ENCODE measurements around the gene STN1.

STN1 gene

DNA sequence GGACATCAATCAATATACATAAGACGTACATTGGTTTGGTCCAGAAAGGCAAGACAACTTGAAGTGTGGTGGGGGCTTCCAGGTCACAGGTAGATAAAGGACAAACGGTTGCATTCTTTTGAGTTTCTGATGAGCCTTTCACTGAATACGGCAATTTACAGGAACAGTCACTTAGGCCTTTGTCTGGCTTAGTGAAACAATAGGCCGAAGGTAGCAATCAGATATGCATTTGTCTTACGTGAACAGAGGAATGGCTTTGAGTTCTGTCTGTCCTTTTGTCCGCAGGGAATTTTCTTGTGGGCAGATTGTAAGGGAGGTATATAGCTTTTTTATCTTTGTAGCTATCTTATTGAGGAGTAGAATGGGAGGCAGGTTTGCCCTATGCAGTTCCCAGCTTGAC, 10.8 kb upstream of the STN1 start:
- DNase-seq = no peak

- no peak for DNase-seq
These were observed 8.8 kb upstream of the STN1 start for GRCh38 chr10:103926722-103927319.

GRCh38 chr10:103925591-103925990, 7.6 kb upstream of the STN1 start:
- no peak for DNase-seq

DNA sequence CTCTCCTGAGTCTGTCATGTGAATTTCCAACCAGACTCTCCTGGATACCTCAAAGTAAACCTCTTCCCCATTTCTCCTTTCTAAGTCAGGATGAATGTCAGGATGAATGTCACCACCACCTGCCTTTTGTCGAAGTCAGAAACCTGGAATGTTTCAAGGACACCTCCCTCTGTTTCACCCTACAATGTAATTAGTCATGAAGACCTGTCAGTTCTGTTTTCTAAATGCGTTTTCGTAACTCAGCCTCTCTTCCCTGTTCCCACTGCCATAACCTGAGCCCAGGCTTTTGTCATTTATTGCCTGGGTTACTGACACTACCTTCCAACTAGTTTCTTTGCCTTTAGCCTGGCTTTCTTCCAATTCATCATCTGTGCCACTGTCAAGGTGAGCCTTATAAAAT, 5.5 kb upstream of the STN1 start:
- no peak for DNase-seq

GRCh38 chr10:103922659-103923058, 4.7 kb upstream of the STN1 start:
- DNase-seq = no peak

GRCh38 chr10:103921750-103922195, 3.8 kb upstream of the STN1 start:
- peak in 1 of 2 donors; percentile 25 for DNase-seq

DNA sequence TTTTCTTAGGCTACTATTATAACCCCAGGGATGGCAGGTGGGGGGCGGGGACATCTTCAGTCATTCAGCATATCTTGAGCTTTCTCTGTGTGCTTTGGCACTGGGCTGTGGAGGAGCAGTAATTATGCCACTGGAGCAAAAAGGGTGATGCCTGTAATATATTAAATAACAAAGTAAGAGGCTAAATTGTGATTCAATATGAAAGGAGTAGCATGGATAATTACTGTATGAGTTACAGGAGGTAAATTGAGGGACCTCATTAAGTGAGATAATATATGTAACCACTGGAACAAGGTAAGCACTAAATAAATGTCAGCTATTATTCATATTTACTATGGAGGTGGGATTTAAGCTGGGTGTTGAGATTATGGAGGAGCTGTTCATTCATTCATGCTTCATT, 3.3 kb upstream of the STN1 start:
- no peak for DNase-seq

- DNase-seq = no peak
These were observed 1.7 kb upstream of the STN1 start for GRCh38 chr10:103919648-103920025.

DNA sequence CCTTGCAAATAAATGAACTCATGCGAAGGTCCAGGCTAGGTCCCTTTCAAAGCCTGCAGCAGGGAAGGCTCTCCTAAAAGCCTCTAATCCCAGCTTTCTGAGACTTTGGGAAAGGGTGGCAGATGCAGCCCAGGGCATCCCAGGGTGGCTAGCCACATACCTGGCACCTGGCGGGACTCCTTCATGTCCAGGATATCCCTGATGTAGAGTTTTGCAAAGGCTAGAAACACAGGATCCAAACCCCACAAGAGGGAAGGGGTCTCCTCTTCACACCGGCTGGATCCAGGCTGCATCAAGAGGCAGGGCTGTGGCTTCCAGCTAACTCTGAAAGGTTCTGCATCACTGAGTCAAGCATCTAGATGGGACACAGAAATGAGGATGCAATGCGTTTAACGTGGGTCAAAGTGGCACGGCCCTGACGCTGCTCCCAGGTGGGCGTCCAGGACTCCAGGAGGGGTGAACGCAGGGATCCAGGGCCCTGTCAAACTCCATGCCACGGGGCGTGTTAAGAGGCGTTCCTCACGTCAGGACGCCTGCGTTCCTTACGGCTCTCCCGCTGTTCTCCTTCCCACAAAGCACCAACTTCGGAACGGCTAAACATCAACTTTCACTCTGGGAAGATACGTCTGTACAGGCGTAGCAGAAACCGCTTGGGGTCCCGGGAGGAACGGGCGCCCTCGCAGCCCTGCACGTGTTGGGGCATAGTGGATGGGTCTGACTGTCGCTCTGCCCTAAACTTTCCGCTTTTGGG, 507 bp downstream of the STN1 start:
- peak; percentile 49 to 50 for DNase-seq

DNA sequence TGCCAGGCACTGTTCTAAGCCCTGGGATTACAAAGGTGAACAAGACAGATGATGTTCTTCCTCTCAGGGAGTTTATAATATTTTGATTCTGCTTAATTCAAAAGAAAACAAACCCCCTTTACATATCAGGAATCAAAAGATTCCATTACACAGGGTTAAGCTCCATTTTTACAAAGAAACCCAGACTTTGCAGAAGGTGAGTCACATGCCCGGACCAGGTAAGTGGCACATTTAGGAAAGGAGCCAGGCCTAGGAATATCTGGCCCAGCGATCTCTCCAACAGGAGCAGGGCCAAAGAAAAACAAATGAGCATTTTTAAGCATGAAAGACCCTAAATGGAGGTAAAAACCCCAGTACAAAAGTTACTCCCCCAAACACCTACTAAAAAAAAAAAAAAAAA, 1.1 kb downstream of the STN1 start:
- DNase-seq = no peak

DNA sequence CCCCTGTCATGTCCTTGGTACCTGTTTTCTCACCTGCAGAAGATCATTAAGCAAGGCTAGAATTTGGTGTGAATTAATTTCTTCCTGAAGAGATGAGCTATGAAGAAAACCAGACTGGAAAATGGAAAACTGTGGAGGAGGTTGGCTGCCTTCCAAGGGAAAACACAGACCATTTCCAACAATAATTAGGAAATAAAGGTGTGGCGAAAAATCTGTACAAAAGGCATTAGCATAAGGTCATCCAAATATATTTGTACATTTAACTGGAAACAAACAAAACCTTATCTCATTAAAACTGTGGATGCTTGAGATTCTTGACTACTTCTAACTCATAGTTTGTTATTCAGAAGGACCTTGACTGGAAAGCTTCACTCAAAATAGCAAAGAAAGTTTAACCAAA, 1.7 kb downstream of the STN1 start:
- no peak for DNase-seq

DNA sequence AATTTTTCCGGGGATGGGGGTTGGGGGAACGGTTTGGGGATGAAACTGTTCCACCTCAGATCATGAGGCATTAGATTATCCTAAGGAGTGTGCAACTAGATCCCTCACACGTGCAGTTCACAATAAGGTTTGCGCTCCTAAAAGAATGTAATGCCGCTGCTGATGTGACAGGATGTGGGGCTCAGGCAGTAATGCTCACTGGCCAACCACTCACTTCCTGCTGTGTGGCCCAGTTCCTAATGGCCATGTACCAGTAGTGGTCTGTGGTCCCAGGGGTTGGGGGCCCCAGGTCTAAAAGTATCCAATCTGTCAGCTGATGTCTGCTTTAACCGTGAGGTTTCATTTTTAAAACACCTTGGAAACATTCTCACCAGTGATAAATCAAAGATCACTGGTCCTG, 2.2 kb downstream of the STN1 start:
- DNase-seq = peak in 1 of 2 donors; percentile 22

DNA sequence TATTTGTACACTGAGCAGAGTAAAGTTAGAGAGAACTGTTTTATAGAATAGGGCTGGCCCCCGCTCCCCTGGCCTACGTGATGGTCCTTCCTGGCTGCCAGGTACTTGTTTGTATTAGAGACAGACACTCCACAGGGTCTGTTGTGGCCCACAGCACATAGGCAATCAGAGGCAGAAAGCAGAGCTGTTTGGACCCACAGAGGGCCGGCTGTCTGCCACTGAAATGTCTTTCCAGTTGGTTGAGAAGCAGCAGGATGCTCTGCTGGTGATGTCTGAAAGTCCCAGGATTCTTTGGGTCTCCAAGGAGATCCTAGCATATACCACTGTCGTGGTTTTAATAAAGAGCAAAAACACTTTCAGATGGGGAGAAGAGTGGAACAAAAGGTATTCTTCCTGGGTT, 5.2 kb downstream of the STN1 start:
- no peak for DNase-seq

DNA sequence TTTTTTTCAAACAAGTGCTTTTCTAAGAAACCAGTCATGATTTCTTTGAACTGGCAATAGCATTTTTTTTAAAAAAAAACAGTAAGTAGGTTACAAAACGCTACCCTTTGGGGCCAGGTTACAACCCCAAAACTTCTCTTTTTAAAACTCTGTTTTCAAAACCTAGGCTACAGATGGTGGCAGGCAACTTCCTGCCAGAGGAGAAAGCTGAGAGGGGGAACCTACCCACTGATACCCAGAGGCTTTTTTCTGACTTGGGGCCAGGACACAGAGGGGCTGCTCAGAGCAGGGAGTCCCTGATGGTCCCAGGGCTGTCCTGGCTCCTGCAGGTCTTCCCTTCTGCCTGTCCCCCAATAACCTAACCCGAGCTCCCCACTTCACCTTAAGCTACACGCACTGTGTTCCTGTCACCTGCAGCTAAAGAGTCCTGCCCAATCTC, 6.9 kb downstream of the STN1 start:
- peak; percentile 18 to 39 for DNase-seq

GRCh38 chr10:103910442-103911012, 7.5 kb downstream of the STN1 start:
- no peak for DNase-seq

GRCh38 chr10:103905441-103905840, 12.5 kb downstream of the STN1 start:
- DNase-seq = no peak

GRCh38 chr10:103901299-103901698, 16.7 kb downstream of the STN1 start:
- DNase-seq = no peak

DNA sequence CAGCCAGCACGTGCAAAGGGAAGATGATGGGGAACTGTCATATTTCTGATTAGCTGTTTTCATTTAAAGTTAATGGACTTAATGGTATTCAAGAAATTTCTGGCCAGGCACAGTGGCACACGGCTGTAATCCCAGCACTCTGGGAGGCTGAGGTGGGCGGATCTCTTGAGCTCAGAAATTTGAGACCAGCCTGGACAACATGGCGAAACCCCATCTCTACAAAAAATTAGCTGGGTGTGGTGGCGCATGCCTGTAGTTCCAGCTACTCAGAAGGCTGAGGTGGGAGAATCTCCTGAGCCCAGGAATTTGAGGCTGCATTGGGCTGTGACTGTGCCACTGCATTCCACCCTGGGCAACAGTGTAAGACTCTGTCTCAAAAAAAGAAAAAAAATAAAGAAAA, 18.7 kb downstream of the STN1 start:
- DNase-seq = no peak

- DNase-seq = no peak
These were observed 20.7 kb downstream of the STN1 start for GRCh38 chr10:103897241-103897774.

- no peak for DNase-seq
These were observed 21.8 kb downstream of the STN1 start for GRCh38 chr10:103896225-103896624.

- DNase-seq = no peak
These were observed 22.4 kb downstream of the STN1 start for GRCh38 chr10:103895411-103896186.

DNA sequence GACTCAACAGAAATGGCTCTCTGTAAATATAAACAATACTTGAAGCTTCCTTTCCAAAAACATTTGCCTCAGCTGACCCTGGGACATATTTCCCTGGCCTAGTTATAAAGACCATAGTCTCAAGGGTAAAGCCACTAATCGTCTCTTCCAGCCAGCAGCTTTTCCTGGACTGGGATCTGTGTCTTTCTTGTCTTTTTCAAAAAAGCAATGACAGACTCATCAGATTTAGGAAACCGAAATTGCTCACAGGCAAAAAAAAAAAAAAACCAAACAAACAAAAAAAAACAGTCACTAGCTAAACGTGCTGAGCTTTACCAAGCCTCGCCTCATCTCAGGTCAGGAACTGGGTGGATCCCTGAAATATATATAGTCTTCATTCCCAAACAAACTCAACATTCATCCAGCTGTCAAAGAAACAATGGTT, 23.5 kb downstream of the STN1 start:
- DNase-seq = no peak

GRCh38 chr10:103893817-103894216, 24.2 kb downstream of the STN1 start:
- DNase-seq = no peak
